CD8-positive, alpha-beta memory T cell (primary cell): ENCODE data around the gene HTRA3. TPM values are rescaled to one million over a fixed set of nuclear protein-coding genes. Genes with fewer than 3 reads are reported as not detected.

Experiments
- CTCF ChIA-PET: fragments of 350-600 bp; sonication (Branson Sonifier 250); formaldehyde crosslinking; loops from one replicate; lab custom pipeline; 2021; ENCODE audit warnings: antibody characterized with exemption; lab: Charles Lee
- POLR2A ChIA-PET: fragments of 350-600 bp; sonication (Branson Sonifier 250); formaldehyde crosslinking; loops from one replicate; lab custom pipeline; 2021; ENCODE audit warnings: antibody characterized with exemption; lab: Charles Lee
- DNase-seq, 5 donors: peaks; one replicate each; pipeline versions ENCODE4 v3.0.0 to v3.0.0-alpha.2; 2020 to 2022; ENCODE audit warnings: mixed read lengths in 1 of 5
- H3K27ac ChIP-seq: one replicate; pipeline ENCODE4 v1.7.0; 2013; ENCODE audit warnings: low read depth, mild to moderate bottlenecking, low read length, moderate library complexity
- H3K27me3 ChIP-seq: 2 replicates; pipeline ENCODE4 v1.7.0; 2013; ENCODE audit warnings: low read length, mild to moderate bottlenecking; ENCODE audit not compliant: insufficient read depth, poor library complexity, severe bottlenecking
- H3K36me3 ChIP-seq: 2 replicates; pipeline ENCODE4 v1.7.0; 2013; ENCODE audit warnings: mild to moderate bottlenecking, low read length, moderate library complexity; ENCODE audit not compliant: insufficient read depth
- H3K4me1 ChIP-seq: 2 replicates; pipeline ENCODE4 v1.7.0; 2013; ENCODE audit warnings: mild to moderate bottlenecking, low read length, moderate library complexity; ENCODE audit not compliant: insufficient read depth
- H3K4me3 ChIP-seq: 2 replicates; pipeline ENCODE4 v1.7.0; 2013; ENCODE audit warnings: mild to moderate bottlenecking, low read length
- H3K9me3 ChIP-seq: 2 replicates; pipeline ENCODE4 v1.7.0; 2013; ENCODE audit warnings: mild to moderate bottlenecking, low read length
- H3K27ac Mint-ChIP-seq, 8 donors: one replicate each; pipeline ENCODE4 v1.8.0; 2020 to 2021; ENCODE audit warnings: mixed read lengths in 8 of 8, mild to moderate bottlenecking in 6 of 8, inconsistent platforms in 3 of 8, moderate library complexity in 3 of 8
- H3K27me3 Mint-ChIP-seq, 2 donors: one replicate each; pipeline ENCODE4 v1.8.0; 2020 to 2021; ENCODE audit warnings: mixed read lengths in 2 of 2, mild to moderate bottlenecking in 1 of 2, moderate library complexity in 1 of 2
- H3K36me3 Mint-ChIP-seq, 3 donors: one replicate each; pipeline ENCODE4 v1.8.0; 2020 to 2021; ENCODE audit warnings: mixed read lengths in 3 of 3, inconsistent platforms in 1 of 3, mild to moderate bottlenecking in 1 of 3
- H3K4me1 Mint-ChIP-seq, 3 donors: one replicate each; pipeline ENCODE4 v1.8.0; 2020 to 2021; ENCODE audit warnings: mixed read lengths in 3 of 3, inconsistent platforms in 1 of 3, mild to moderate bottlenecking in 1 of 3
- H3K4me3 Mint-ChIP-seq, 7 donors: one replicate each; pipeline ENCODE4 v1.8.0; 2020 to 2021; ENCODE audit warnings: mixed read lengths in 7 of 7, mild to moderate bottlenecking in 6 of 7, moderate library complexity in 4 of 7, inconsistent platforms in 2 of 7
- H3K9me3 Mint-ChIP-seq, 5 donors: one replicate each; pipeline ENCODE4 v1.8.0; 2020 to 2022; ENCODE audit warnings: mixed read lengths in 5 of 5, mild to moderate bottlenecking in 3 of 5, moderate library complexity in 2 of 5, inconsistent platforms in 1 of 5
- polyA plus RNA-seq: library from polyadenylated mRNA; unstranded; fragments of 300-500 nt; fragmentation: Illumina TruSeq; gene quantifications from one replicate; pipeline ENCODE4 v1.2.3, GENCODE V29; 2021
- total RNA-seq, 2 experiments: library from RNA; stranded (reverse); gene quantifications; one replicate each; pipeline ENCODE4 v1.2.3, GENCODE V29; 2021

Gene HTRA3
- total and polyA plus RNA-seq, 3 experiments from 2014 or later = not detected

DNA sequence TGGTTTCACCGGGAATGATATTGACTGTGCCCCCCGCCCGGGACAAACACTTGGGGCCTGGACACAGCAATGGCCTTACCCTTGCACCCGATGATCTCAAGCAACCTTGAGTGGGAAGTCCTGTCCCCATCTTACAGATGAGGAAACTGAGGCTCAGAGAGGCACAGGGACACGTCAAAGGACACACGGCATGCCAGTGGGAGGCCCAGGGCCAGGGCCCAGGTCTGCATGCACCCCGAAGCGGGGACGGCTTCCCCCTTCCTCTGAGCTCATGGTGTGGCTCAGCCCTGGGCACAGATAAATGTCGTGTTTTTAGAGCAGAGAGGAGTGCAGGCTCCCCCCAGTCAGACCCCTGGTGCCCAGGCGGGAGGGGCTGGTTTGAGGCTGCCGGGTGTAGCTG is 33.9 kb upstream of the HTRA3 start:
- Mint-ChIP-seq H3K27me3 (no peaks in the 10 kb centered on the region), H3K4me1 (peaks cover 4 to 13% (median 11%) of the 10 kb centered on the region in 3 donors), H3K27ac (no peak overlapping the region), H3K4me3 (no peak overlapping the region), H3K36me3 (peaks cover 0 to 20% (median 5%) of the 10 kb centered on the region in 3 donors), H3K9me3 (no peaks in the 10 kb centered on the region)
- H3K27ac ChIP-seq = no peak overlapping the region
- no peaks in the 10 kb centered on the region for H3K4me1 ChIP-seq
- peaks cover 15% of the 10 kb centered on the region for H3K36me3 ChIP-seq
- ChIA-PET CTCF (interaction anchor here (1.4 kb wide), 1 partner anchor 59 kb away, joined by 5 read pairs; no protein-coding TSS in a partner anchor), POLR2A (no interaction called here)
- no peaks in the 10 kb centered on the region for H3K27me3 ChIP-seq
- no peak overlapping the region for H3K4me3 ChIP-seq
- H3K9me3 ChIP-seq = no peaks in the 10 kb centered on the region
- DNase-seq = no peak

DNA sequence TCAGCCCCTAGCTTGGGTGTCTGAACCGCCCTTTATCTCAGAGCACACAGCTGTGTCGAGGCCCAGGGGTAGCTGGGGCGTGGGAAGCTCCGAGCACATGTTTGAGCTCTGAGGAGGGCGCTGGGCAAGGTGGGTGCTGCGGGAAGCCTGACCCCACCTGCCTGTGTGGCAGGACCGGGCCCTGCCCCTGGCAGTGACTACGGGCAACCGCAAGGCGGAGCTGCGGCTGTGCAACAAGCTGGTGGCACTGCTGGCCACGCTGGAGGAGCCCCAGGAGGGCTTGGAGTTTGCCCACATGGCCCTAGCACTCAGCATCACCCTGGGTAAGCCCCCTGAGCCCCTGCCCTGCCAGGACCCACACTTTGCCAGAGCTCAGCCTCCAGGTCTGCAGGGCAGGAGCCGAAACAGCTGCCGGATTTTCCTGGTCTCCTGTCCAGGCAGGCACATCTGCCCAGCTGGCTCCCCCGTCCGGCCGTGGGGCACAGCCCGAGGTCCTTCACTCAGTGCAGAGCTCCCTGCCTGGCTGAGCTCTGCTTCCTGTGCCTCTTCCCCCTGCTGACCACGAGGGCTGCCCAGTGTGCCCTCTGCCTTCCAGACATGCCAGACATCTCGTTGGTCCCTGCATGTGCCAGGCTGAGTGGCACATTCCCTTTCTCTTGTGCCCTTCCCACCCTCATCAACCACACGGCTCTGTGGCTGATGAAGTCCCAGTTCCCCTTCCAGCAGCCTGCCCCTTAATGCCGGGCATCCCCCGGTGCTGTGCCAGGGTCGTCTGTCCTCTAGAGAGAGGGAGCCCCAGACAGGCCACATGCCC is 33.2 kb upstream of the HTRA3 start:
- Mint-ChIP-seq H3K9me3 (no peaks in the 10 kb centered on the region), H3K36me3 (peaks cover 0 to 25% (median 5%) of the 10 kb centered on the region in 3 donors), H3K4me1 (peaks cover 0 to 11% (median 7%) of the 10 kb centered on the region in 3 donors), H3K4me3 (no peak overlapping the region), H3K27me3 (no peaks in the 10 kb centered on the region), H3K27ac (no peak overlapping the region)
- no peak overlapping the region for H3K27ac ChIP-seq
- peaks cover 15% of the 10 kb centered on the region for H3K36me3 ChIP-seq
- no peaks in the 10 kb centered on the region for H3K4me1 ChIP-seq
- ChIA-PET CTCF (interaction anchor here (1.3 to 1.4 kb wide), 2 partner anchors 59 to 167 kb away, joined by 3 to 5 read pairs; no protein-coding TSS in a partner anchor), POLR2A (no interaction called here)
- H3K4me3 ChIP-seq = no peak overlapping the region
- H3K9me3 ChIP-seq = no peaks in the 10 kb centered on the region
- no peak for DNase-seq
- no peaks in the 10 kb centered on the region for H3K27me3 ChIP-seq

GRCh38 chr4:8236920-8237195 is 32.7 kb upstream of the HTRA3 start:
- H3K4me1 Mint-ChIP-seq = peaks cover 4 to 11% (median 9%) of the 10 kb centered on the region in 3 donors
- no peak for DNase-seq
- Histone ChIP-seq H3K27me3 (no peaks in the 10 kb centered on the region), H3K4me1 (peaks cover 3% of the 10 kb centered on the region), H3K9me3 (no peaks in the 10 kb centered on the region), H3K27ac (no peak overlapping the region), H3K4me3 (no peak overlapping the region), H3K36me3 (peaks cover 15% of the 10 kb centered on the region)
- H3K4me3 Mint-ChIP-seq = no peak overlapping the region
- ChIA-PET POLR2A (no interaction called here), CTCF (interaction anchor here (1.3 kb wide), 1 partner anchor 167 kb away, joined by 3 read pairs; no protein-coding TSS in a partner anchor)
- no peaks in the 10 kb centered on the region for H3K27me3 Mint-ChIP-seq
- H3K27ac Mint-ChIP-seq = no peak overlapping the region
- no peaks in the 10 kb centered on the region for H3K9me3 Mint-ChIP-seq
- H3K36me3 Mint-ChIP-seq = peaks cover 0 to 25% (median 6%) of the 10 kb centered on the region in 3 donors

DNA sequence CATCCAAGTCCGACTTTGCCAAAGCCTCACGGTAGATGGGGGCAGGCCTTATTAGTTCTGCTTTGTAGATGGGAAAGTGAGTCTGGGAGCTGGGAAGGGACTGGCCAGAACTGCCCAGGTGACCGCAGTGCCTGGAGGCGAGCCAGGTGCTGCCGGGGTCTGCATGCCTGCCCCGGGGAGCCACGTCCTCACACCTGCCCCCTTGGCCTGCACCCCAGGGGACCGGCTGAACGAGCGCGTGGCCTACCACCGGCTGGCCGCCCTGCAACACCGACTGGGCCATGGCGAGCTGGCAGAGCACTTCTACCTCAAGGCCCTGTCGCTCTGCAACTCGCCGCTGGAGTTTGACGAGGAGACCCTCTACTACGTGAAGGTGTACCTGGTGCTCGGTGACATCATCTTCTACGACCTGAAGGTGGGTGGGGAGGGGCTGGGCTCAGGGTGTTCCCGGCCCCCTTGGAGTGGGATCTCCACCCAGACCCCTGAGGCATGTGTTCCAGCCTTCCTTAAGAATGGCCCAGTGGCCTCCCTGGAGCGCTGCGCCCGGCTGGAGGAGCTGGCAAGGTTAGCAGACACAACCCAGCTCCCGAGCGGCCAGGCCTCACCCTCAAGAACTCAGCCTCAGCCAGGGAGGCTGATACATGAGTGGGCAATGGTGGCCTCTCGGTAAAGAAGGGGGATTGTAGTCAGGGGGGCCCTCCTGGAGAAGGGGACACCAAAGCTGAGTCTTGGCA is 32.1 kb upstream of the HTRA3 start:
- H3K27me3 ChIP-seq = no peaks in the 10 kb centered on the region
- Mint-ChIP-seq H3K36me3 (peaks cover 0 to 25% (median 7%) of the 10 kb centered on the region in 3 donors), H3K27me3 (no peaks in the 10 kb centered on the region), H3K9me3 (no peaks in the 10 kb centered on the region), H3K27ac (peak overlapping the region in 1 of 8 donors; percentile 38), H3K4me3 (no peak overlapping the region), H3K4me1 (peaks cover 8 to 12% (median 8%) of the 10 kb centered on the region in 3 donors)
- H3K36me3 ChIP-seq = peaks cover 15% of the 10 kb centered on the region
- H3K4me1 ChIP-seq = peaks cover 9% of the 10 kb centered on the region
- DNase-seq = no peak
- H3K27ac ChIP-seq = no peak overlapping the region
- no peaks in the 10 kb centered on the region for H3K9me3 ChIP-seq
- H3K4me3 ChIP-seq = no peak overlapping the region
- CTCF ChIA-PET = interaction anchor here (1.3 kb wide), 2 partner anchors 13 to 166 kb away, joined by 3 to 4 read pairs; no protein-coding TSS in a partner anchor
- POLR2A ChIA-PET = no interaction called here

- Histone ChIP-seq H3K4me1 (peaks cover 11% of the 10 kb centered on the region), H3K4me3 (no peak overlapping the region), H3K36me3 (peaks cover 12% of the 10 kb centered on the region), H3K27ac (no peak overlapping the region), H3K9me3 (no peaks in the 10 kb centered on the region), H3K27me3 (no peaks in the 10 kb centered on the region)
- Mint-ChIP-seq H3K27ac (no peak overlapping the region), H3K4me1 (peaks cover 8 to 12% (median 8%) of the 10 kb centered on the region in 3 donors), H3K4me3 (no peak overlapping the region), H3K36me3 (peaks cover 0 to 23% (median 7%) of the 10 kb centered on the region in 3 donors), H3K27me3 (no peaks in the 10 kb centered on the region), H3K9me3 (no peaks in the 10 kb centered on the region)
- POLR2A ChIA-PET = no interaction called here
- CTCF ChIA-PET = interaction anchor here (1.3 kb wide), 1 partner anchor 13 kb away, joined by 4 read pairs; no protein-coding TSS in a partner anchor
- DNase-seq = no peak
Measured at GRCh38 chr4:8238036-8238511, 31.5 kb upstream of the HTRA3 start.

DNA sequence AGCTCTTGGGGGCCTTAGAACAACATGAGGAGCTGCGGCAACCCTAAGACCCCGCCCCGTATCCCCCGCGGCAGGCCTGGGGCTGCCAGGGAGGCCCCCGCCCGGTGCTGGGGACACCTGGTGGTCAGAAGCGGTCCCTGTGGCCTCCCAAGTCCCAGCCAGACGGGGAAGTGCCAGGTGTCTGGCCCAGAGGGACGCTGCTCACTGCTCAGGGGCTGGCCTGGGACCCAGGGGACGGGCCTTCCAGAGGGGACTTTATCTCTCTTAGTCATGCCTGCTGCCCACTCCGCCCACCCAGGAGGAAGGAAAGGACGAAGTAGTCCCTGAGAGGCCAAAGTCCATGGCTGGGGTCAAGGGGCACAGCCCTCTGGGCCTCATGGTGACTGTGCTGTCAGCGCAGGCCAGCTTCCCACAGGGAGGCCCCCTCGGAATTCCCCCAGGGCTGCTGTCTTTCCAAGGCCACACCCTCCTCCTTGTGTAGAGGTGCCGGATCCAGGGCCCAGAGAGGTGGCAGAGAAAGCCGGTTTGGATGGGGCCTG is 31.0 kb upstream of the HTRA3 start:
- peaks cover 0 to 23% (median 7%) of the 10 kb centered on the region in 3 donors for H3K36me3 Mint-ChIP-seq
- Histone ChIP-seq H3K4me3 (no peak overlapping the region), H3K27me3 (no peaks in the 10 kb centered on the region), H3K4me1 (peaks cover 11% of the 10 kb centered on the region), H3K36me3 (peaks cover 10% of the 10 kb centered on the region), H3K9me3 (no peaks in the 10 kb centered on the region), H3K27ac (no peak overlapping the region)
- ChIA-PET POLR2A (no interaction called here), CTCF (interaction anchor here (1.3 kb wide), 1 partner anchor 14 kb away, joined by 4 read pairs; no protein-coding TSS in a partner anchor)
- H3K4me3 Mint-ChIP-seq = no peak overlapping the region
- H3K9me3 Mint-ChIP-seq = no peaks in the 10 kb centered on the region
- DNase-seq = no peak
- H3K27ac Mint-ChIP-seq = no peak overlapping the region
- H3K4me1 Mint-ChIP-seq = peaks cover 8 to 12% (median 8%) of the 10 kb centered on the region in 3 donors
- H3K27me3 Mint-ChIP-seq = no peaks in the 10 kb centered on the region

DNA sequence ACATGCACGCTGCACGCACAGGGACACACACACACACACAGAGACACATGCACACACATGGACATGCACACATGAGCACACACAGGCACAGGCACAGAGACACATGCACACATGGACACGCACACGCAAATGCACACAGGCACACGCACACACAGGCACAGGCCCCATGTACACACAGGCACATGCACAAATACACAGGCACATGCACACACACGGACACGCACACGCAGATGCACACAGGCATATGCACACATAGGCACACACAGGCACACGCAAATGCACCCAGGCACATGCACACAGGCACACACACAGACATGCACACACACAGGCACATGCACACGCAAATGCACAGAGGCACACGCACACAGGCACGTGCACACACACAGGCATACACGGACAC is 30.3 kb upstream of the HTRA3 start:
- Mint-ChIP-seq H3K27me3 (no peaks in the 10 kb centered on the region), H3K9me3 (no peaks in the 10 kb centered on the region), H3K36me3 (peaks cover 0 to 23% (median 7%) of the 10 kb centered on the region in 3 donors), H3K27ac (peak overlapping the region in 1 of 8 donors; percentile 66), H3K4me3 (no peak overlapping the region), H3K4me1 (peaks cover 8 to 12% (median 8%) of the 10 kb centered on the region in 3 donors)
- no peaks in the 10 kb centered on the region for H3K27me3 ChIP-seq
- ChIA-PET POLR2A (no interaction called here), CTCF (no interaction called here)
- no peak for DNase-seq
- no peaks in the 10 kb centered on the region for H3K9me3 ChIP-seq
- peaks cover 11% of the 10 kb centered on the region for H3K4me1 ChIP-seq
- no peak overlapping the region for H3K27ac ChIP-seq
- no peak overlapping the region for H3K4me3 ChIP-seq
- peaks cover 3% of the 10 kb centered on the region for H3K36me3 ChIP-seq
